ENCODE data around the gene RASSF5.

DNA sequence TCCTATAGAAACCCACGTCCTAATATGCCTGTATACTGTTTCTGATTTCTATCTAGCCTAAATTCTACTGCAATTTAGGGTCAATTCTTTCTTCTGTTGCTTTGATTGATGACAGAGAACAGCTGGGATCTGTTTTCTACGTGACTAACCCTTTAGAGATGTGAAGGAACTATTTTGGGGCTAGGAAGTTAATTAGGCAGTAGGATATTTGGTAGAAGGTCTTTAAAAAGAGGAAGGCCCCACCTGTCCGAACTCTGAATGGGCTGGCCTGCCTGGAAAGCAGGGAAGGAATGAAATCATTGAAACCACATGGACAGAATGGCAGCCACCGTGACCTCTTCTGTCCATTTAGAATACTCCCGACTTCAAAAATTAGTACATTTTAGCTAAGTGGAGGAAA, 83.9 kb downstream of the RASSF5 start:
- TF ChIP-seq, protein P1, sequence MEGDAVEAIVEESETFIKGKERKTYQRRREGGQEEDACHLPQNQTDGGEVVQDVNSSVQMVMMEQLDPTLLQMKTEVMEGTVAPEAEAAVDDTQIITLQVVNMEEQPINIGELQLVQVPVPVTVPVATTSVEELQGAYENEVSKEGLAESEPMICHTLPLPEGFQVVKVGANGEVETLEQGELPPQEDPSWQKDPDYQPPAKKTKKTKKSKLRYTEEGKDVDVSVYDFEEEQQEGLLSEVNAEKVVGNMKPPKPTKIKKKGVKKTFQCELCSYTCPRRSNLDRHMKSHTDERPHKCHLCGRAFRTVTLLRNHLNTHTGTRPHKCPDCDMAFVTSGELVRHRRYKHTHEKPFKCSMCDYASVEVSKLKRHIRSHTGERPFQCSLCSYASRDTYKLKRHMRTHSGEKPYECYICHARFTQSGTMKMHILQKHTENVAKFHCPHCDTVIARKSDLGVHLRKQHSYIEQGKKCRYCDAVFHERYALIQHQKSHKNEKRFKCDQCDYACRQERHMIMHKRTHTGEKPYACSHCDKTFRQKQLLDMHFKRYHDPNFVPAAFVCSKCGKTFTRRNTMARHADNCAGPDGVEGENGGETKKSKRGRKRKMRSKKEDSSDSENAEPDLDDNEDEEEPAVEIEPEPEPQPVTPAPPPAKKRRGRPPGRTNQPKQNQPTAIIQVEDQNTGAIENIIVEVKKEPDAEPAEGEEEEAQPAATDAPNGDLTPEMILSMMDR (IDR thresholded peaks at IDR 0.05): no peak
- TF ChIP-seq POLR2A (IDR thresholded peaks at IDR 0.05): no peak
